ENCODE measurements around the gene MTA3. TPM values are rescaled to one million over a fixed set of nuclear protein-coding genes. Genes with fewer than 3 reads are reported as not detected.
A peak's percentile ranks its signal among the peaks of the same experiment; 100 is the strongest.

Gene MTA3
- polyA plus RNA-seq, 3 donors from 2014 or later, result 3.8 to 7.5 (median 7.0) TPM

DNA sequence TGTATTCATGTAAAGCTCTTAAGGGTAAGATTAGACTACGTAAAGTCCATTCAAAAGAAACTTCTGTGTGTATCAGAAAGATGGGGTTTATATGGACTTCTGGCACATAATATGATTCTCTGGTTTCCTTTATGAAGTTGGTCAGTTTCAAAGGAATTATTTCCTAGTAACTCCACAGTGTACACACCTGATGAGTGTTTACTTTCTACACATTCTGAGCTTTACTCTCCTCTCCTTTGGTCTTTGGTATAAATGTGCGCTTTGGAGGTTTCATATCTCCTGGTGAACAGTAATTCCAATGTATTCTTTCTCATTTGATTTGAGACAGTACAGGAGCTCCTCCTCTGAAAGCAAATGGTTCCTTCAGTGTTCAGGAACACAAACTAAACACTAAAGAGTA, 107.4 kb downstream of the MTA3 start:
- no peak for DNase-seq
- Mint-ChIP-seq H3K36me3 (peaks cover 9 to 13% (median 10%) of the 10 kb centered on the region in 3 donors), H3K27ac (no peak overlapping the region), H3K9me3 (peaks cover 0 to 2% (median 0%) of the 10 kb centered on the region in 6 donors), H3K4me3 (no peak overlapping the region), H3K27me3 (ENCODE audit: low read depth in 3 of 3) (peaks cover 0 to 3% (median 0%) of the 10 kb centered on the region in 3 donors), H3K4me1 (no peaks in the 10 kb centered on the region)

DNA sequence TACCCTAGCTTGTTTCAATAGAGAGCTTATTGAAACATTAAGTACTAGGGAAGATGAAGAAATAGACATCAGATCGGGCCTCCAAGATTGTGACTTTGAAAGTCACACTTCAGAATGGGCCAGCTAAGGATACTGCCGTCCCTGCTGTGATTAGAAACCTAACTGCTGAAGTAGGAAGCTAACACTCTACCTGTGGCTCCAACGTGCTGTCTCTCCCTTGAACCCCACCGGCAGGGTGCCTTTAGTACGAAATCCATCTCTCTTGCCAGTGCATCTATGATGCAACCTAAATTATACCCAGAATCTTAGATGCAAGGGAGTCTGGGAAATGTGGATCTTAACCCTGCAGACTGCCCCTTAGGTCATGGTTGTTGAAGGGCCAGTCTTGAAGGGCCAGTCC, 116.9 kb downstream of the MTA3 start:
- no peak for DNase-seq
- H3K36me3 Mint-ChIP-seq, result peaks cover 5 to 19% (median 12%) of the 10 kb centered on the region in 3 donors
- no peaks in the 10 kb centered on the region for H3K4me1 Mint-ChIP-seq
- peaks cover 0 to 2% (median 0%) of the 10 kb centered on the region in 3 donors for H3K27me3 Mint-ChIP-seq (ENCODE audit: low read depth in 3 of 3)
- H3K9me3 Mint-ChIP-seq, result no peaks in the 10 kb centered on the region
- H3K27ac Mint-ChIP-seq, result no peak overlapping the region
- H3K4me3 Mint-ChIP-seq, result no peak overlapping the region

DNA sequence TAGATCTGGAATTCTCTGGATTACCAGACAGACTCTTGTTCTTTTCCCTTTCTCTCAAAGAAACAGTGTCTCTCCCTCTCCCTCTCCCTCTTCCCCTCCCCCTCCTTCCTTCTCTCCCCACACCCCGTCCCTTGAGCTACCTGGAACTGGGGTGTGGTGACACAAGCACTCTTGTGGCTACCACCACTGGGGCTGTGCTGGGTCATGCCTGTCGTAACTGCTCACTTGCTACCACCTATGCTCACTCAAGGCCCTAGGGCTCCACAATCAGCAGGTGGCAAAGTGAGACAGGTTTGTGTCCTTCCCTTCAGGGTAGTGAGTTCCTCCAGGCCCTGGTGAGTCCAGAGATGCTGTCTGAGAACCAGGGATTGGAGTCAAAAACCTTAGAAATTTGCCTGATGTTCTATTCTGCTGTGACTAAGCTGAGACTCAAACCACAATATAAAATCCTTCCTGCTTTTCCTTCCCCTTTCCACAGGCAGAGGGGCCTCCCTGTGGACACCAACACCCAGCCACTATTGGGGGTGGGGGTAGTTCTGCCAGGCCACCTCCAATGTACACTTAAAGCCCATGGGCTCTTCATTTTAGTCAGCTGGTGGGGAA, 124.7 kb downstream of the MTA3 start:
- Mint-ChIP-seq H3K9me3 (no peaks in the 10 kb centered on the region), H3K36me3 (peaks cover 3 to 12% (median 5%) of the 10 kb centered on the region in 3 donors), H3K27ac (peak overlapping the region in 4 of 6 donors; percentile 9 to 67 (median 34)), H3K27me3 (ENCODE audit: low read depth in 3 of 3) (peaks cover 0 to 1% (median 0%) of the 10 kb centered on the region in 3 donors), H3K4me1 (peaks cover 16% of the 10 kb centered on the region in 2 donors), H3K4me3 (peak overlapping the region in 1 of 5 donors; percentile 40)
- DNase-seq, result no peak

DNA sequence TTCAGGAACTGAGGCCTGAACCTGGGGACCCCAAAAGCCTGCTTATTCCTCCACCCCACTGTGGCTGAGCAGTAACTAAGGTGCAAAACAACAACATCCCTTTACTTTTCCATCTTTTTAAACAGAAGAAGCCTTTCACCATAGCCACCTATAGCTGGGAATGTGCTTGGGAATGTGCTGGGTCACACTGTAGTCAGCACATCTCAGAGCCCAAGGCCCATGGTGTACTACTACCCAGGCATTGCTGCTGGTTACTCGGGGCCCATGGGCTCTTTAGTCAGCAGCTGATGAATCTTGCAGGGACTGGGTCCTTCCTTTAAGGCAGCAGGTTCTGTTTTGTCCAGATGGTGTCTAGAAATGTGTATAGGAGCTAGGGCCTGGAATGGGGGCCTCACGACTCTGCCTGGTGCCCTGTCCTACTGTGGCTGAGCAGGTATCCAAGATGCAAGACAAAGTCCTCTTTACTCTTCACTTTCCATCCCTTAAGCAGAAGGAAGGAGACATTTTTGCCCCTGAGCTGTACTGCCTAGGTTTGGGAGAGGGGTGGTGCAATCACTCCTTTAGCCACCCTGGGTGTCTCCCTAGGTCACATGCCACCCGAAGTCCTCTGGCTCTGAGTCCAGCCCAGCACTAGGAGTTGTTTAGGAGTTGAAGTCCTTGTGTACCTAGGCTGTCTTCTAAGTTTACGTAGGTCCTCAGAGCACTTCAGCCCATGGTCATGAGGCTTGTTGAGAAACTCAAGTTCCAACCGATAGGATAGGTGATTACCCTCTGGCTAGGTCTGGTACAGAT, 125.5 kb downstream of the MTA3 start:
- peaks cover 16% of the 10 kb centered on the region in 2 donors for H3K4me1 Mint-ChIP-seq
- peak overlapping the region in 2 of 6 donors; percentile 24 to 34 for H3K27ac Mint-ChIP-seq
- DNase-seq, result no peak
- H3K27me3 Mint-ChIP-seq (ENCODE audit: low read depth in 3 of 3), result peaks cover 0 to 1% (median 0%) of the 10 kb centered on the region in 3 donors
- H3K9me3 Mint-ChIP-seq, result no peaks in the 10 kb centered on the region
- peaks cover 3 to 7% (median 5%) of the 10 kb centered on the region in 3 donors for H3K36me3 Mint-ChIP-seq
- no peak overlapping the region for H3K4me3 Mint-ChIP-seq

DNA sequence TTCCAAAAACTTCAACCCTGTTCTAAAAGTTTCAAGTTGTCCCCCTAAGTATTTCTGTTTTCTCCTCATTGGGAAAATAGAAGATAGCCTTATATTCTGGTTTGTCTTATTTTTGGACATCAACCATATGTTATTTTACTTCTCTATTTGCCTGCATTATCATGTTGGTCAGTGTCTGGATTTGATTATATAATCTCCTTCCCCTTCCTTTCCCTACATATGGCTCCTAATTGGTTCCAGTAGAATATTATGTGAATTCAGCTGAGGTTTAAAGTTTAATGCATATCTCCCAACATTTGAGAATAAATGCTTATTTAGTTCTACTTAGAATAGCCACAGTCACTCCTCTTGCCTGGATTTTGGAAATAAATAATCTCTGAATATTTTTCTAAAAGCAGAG, 128.6 kb downstream of the MTA3 start:
- Mint-ChIP-seq H3K36me3 (peaks cover 3 to 11% (median 4%) of the 10 kb centered on the region in 3 donors), H3K27me3 (ENCODE audit: low read depth in 3 of 3) (no peaks in the 10 kb centered on the region), H3K9me3 (no peaks in the 10 kb centered on the region), H3K4me1 (peaks cover 16% of the 10 kb centered on the region in 2 donors), H3K4me3 (no peak overlapping the region), H3K27ac (no peak overlapping the region)
- DNase-seq, result no peak

DNA sequence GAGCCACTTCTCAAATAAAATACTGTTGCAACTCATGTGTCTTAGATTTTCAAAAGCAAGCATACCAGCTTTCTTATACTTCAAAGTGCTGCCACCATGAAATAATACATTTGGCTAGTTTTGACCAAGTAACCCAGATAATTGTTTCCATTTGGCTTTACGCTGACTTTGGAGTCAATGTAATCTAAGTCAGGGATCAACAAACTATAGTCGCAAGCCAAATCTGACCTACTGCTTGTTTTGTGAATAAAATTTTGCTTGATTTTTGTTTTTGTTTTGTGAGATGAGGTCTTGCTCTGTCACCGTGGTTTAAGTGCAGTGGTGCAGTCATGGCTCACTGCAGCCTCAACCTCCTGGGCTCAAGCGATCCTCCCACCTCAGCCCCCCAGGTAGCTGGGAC, 130.5 kb downstream of the MTA3 start:
- Mint-ChIP-seq H3K27me3 (ENCODE audit: low read depth in 3 of 3) (no peaks in the 10 kb centered on the region), H3K9me3 (no peaks in the 10 kb centered on the region), H3K4me1 (peaks cover 2 to 3% of the 10 kb centered on the region in 2 donors), H3K27ac (no peak overlapping the region), H3K4me3 (no peak overlapping the region), H3K36me3 (peaks cover 3 to 11% (median 8%) of the 10 kb centered on the region in 3 donors)
- no peak for DNase-seq

DNA sequence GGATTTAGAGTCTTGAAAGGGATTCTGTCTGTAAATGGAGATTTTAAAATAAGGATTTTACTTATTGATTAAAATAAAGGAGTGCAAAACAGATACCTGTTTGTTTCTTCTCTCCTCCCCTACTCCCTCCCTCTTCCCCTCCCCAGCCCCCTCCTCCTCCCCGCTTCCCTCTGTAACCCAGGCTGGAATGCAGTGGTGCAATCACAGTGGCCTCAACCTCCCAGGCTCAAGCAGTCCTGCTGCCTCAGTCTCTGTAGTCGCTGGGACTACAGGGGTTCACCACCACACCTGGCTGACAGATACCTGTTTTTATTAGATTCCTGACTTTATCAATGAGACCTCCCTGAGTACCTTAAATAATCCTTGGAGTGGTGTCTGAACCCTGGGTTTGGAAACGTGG, 138.4 kb downstream of the MTA3 start:
- Mint-ChIP-seq H3K4me1 (no peaks in the 10 kb centered on the region), H3K4me3 (no peak overlapping the region), H3K36me3 (peaks cover 11 to 39% (median 20%) of the 10 kb centered on the region in 3 donors), H3K27me3 (ENCODE audit: low read depth in 3 of 3) (peaks cover 0 to 4% (median 2%) of the 10 kb centered on the region in 3 donors), H3K9me3 (no peaks in the 10 kb centered on the region), H3K27ac (no peak overlapping the region)
- no peak for DNase-seq

DNA sequence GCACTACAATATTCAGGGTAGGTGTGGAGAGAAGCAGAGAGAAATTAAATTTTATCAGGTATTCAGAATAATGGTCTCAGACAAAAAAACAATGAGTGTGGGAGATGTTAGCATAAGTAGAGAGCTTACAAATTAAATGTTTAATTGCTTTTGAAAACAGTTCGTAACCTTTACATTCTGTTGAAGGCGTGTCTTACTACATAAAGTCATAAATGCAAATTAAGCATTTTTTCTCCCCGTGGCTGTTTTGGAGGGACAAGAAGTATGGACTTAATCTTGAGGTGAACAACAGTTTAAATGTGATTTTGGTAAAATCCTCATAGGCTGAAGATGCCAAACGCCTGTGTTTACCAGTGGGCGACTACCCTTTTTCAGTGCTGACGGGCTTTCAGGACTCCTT, 139.7 kb downstream of the MTA3 start:
- Mint-ChIP-seq H3K27ac (no peak overlapping the region), H3K36me3 (peaks cover 10 to 40% (median 20%) of the 10 kb centered on the region in 3 donors), H3K4me1 (no peaks in the 10 kb centered on the region), H3K9me3 (no peaks in the 10 kb centered on the region), H3K4me3 (no peak overlapping the region), H3K27me3 (ENCODE audit: low read depth in 3 of 3) (peaks cover 0 to 4% (median 2%) of the 10 kb centered on the region in 3 donors)
- DNase-seq, result no peak

DNA sequence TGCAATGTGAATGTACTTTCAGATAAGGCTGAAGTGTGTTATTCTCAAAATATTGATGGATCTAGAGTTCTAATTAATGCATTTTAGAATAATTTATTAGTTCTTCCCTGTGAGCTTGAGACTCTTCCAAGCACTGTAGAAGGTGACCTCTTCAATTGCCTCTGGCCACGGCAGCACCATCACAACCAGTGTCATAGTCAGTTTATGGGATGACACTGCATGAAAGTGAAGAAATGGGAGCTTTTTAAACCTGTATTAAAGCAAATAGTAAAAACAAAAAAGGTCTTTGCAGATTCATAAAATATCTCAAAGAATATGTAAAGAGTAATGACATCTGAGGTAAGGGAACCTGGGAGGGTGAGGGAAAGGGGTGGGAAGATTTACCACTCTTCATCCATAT, 143.5 kb downstream of the MTA3 start:
- no peaks in the 10 kb centered on the region for H3K4me1 Mint-ChIP-seq
- H3K9me3 Mint-ChIP-seq, result no peaks in the 10 kb centered on the region
- H3K4me3 Mint-ChIP-seq, result no peak overlapping the region
- peaks cover 0 to 4% (median 2%) of the 10 kb centered on the region in 3 donors for H3K27me3 Mint-ChIP-seq (ENCODE audit: low read depth in 3 of 3)
- peaks cover 15 to 26% (median 20%) of the 10 kb centered on the region in 3 donors for H3K36me3 Mint-ChIP-seq
- no peak overlapping the region for H3K27ac Mint-ChIP-seq
- no peak for DNase-seq

DNA sequence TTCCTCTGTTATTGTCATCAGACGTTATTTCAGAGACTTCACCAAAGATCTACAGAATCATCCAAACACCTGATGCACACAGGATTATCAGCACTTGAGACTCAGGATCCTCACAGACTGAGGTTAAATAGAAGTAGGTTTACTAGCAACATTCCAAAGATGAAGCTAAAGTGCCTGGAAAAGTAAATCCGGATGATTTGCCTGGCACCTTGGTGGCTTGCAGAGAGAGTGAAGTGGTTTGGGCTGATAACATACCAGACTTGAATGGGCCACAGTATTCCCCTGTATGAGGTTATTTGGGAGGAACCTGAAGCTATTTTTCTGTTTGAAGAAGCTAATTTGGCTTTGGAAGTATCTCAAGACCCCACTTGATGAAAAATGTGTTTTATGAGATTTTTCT, 144.5 kb downstream of the MTA3 start:
- peaks cover 15 to 23% (median 16%) of the 10 kb centered on the region in 3 donors for H3K36me3 Mint-ChIP-seq

DNA sequence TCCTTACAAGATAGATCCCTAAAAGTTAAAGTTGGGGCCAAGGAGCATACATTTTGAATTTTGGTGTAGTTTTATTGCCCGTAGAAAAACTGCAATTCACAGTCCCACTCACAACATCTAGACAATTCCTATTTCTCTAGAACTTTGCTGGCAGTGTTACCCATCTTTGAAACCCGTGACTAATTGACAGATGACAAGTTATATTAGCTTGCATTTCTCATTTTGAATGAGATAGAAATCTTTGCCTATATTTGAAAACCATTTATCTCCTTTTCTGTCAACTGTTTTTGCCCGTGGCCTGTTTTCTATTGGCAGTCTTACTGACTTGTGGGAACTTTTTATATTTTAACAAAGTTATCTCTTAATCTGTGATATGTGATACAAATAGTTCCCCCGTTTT, 145.5 kb downstream of the MTA3 start:
- no peak for DNase-seq
- no peaks in the 10 kb centered on the region for H3K9me3 Mint-ChIP-seq
- no peaks in the 10 kb centered on the region for H3K4me1 Mint-ChIP-seq
- no peak overlapping the region for H3K4me3 Mint-ChIP-seq
- peaks cover 0 to 2% (median 0%) of the 10 kb centered on the region in 3 donors for H3K27me3 Mint-ChIP-seq (ENCODE audit: low read depth in 3 of 3)
- peaks cover 14 to 18% (median 14%) of the 10 kb centered on the region in 3 donors for H3K36me3 Mint-ChIP-seq
- no peak overlapping the region for H3K27ac Mint-ChIP-seq

More for the DNA sequence above, 144.5 kb downstream of the MTA3 start:
- Mint-ChIP-seq H3K4me1 (no peaks in the 10 kb centered on the region), H3K27ac (no peak overlapping the region), H3K27me3 (ENCODE audit: low read depth in 3 of 3) (peaks cover 0 to 2% (median 2%) of the 10 kb centered on the region in 3 donors), H3K9me3 (no peaks in the 10 kb centered on the region), H3K4me3 (no peak overlapping the region)
- DNase-seq, result no peak

DNA sequence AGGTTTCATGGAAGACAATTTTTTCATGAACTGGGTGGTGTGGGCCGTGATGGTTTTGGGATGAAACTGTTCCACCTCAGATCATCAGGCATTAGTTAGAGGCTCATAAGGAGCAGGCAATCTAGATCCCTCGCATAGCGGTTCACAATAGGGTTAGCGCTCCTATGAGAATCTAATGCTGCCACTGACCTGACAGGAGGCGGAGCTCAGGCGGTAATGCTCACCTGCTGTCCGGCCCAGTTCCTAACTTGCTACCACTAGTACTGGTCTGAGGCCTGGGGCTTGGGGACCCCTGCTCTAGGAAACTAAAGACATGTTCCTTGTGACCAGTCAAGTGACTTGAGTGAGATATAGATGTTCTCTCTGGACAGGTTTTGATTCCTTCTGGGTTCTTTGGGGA, 146.3 kb downstream of the MTA3 start:
- DNase-seq, result no peak
- Mint-ChIP-seq H3K4me1 (no peaks in the 10 kb centered on the region), H3K27ac (no peak overlapping the region), H3K36me3 (peaks cover 7 to 14% (median 12%) of the 10 kb centered on the region in 3 donors), H3K9me3 (no peaks in the 10 kb centered on the region), H3K27me3 (ENCODE audit: low read depth in 3 of 3) (peaks cover 0 to under 1% (median 0%) of the 10 kb centered on the region in 3 donors), H3K4me3 (no peak overlapping the region)

DNA sequence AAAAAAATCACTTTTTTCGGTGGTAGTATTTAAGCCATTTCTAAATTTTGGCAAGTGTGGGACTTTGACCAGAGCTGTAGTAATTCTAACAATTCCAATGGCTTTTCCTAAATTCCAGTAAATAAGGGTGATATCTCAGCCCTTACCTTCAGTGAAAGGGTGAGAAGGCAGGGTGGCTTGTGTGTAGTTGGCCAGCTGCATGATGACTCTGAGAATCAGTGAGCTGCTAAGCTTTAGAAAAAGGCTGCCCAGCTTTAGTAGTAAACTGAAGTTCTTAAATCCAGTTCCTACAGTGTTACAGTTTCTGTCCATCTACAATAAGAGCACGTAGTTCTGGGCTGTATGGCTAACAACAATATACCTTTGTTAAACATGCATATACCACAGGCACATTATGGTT, 153.5 kb downstream of the MTA3 start:
- no peaks in the 10 kb centered on the region for H3K9me3 Mint-ChIP-seq
- H3K27me3 Mint-ChIP-seq (ENCODE audit: low read depth in 3 of 3), result no peaks in the 10 kb centered on the region
- H3K4me3 Mint-ChIP-seq, result no peak overlapping the region
- DNase-seq, result no peak
- no peaks in the 10 kb centered on the region for H3K4me1 Mint-ChIP-seq
- H3K36me3 Mint-ChIP-seq, result peaks cover 10 to 16% (median 15%) of the 10 kb centered on the region in 3 donors
- no peak overlapping the region for H3K27ac Mint-ChIP-seq
